ENCODE results near the gene CSF2. TPM values are rescaled to one million over a fixed set of nuclear protein-coding genes. Genes with fewer than 3 reads are reported as not detected.
A peak's percentile ranks its signal among the peaks of the same experiment; 100 is the strongest.

CSF2 gene
- total RNA-seq, 1 donor from 2014 or later, result not detected

DNA sequence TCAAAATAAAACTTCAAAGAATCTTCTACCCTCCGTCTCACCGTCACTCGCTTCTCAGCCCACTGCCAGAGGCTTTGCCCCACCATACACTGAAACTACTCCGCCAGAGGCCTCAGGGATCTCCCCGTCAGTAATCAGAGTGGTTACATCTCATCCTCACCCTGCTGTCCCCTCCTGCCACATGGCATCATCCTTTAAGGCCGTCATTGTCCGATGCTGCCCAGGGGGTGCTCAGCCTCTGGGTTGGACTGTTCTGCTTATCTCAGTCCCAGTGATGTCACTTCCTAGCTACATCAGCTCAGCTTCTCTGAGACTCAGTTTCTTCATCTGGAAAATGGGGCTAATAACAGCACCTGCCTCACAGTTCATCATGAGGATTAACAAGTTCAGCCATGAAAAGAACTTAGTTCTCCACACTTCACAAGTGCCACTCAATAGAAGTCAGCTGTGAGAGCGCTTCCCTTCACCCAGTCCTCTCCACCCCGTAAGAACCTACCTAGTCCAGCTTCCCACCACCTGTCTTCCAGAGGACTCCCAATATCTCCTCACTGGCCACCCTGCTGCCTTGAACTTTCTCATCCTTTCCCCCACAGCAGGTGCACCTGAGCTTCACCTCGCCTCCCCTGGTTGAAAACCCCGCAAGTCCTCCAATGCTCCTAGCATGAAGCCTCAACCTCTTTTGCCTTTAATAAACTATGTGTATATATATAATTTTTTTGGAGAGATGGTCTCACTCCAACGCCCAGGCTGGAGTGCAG lies 15.9 kb upstream of the CSF2 start:
- H3K27me3 Mint-ChIP-seq (ENCODE audit: unreplicated experiment), result peaks cover 15% of the 10 kb centered on the region
- TF ChIP-seq, protein P1, sequence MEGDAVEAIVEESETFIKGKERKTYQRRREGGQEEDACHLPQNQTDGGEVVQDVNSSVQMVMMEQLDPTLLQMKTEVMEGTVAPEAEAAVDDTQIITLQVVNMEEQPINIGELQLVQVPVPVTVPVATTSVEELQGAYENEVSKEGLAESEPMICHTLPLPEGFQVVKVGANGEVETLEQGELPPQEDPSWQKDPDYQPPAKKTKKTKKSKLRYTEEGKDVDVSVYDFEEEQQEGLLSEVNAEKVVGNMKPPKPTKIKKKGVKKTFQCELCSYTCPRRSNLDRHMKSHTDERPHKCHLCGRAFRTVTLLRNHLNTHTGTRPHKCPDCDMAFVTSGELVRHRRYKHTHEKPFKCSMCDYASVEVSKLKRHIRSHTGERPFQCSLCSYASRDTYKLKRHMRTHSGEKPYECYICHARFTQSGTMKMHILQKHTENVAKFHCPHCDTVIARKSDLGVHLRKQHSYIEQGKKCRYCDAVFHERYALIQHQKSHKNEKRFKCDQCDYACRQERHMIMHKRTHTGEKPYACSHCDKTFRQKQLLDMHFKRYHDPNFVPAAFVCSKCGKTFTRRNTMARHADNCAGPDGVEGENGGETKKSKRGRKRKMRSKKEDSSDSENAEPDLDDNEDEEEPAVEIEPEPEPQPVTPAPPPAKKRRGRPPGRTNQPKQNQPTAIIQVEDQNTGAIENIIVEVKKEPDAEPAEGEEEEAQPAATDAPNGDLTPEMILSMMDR (IDR thresholded peaks at IDR 0.05; ENCODE audit: unreplicated experiment), result no peak
- H3K4me3 Mint-ChIP-seq (ENCODE audit: unreplicated experiment), result no peak overlapping the region
- H3K4me1 Mint-ChIP-seq (ENCODE audit: unreplicated experiment), result no peaks in the 10 kb centered on the region
- DNase-seq (ENCODE audit: low spot score), result no peak
- H3K9me3 Mint-ChIP-seq (ENCODE audit: unreplicated experiment), result no peaks in the 10 kb centered on the region
- H3K36me3 Mint-ChIP-seq (ENCODE audit: low read depth, unreplicated experiment), result no peaks in the 10 kb centered on the region
- H3K27ac Mint-ChIP-seq (ENCODE audit: unreplicated experiment), result peak overlapping the region; percentile 36

DNA sequence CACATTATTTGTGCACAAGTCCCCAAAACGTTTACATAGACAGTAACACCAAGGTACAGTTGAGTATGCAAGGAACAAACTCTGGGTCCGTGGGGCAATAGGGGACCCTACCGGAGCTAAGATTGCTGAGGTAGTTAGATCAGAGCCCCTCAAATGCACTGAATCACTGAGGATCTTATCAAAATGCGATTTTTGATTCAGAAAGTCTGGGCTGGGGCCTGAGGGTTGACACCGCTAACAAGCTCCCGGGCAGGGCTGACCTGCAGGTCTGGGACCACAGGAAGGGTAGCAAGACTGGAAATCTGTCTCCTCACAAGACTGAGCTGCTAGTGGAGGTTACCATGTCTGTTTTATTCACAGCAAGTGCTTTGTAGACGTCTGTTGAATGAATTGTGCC lies 14.9 kb upstream of the CSF2 start:
- TF ChIP-seq, protein P1 (IDR thresholded peaks at IDR 0.05; ENCODE audit: unreplicated experiment), result no peak
- no peaks in the 10 kb centered on the region for H3K36me3 Mint-ChIP-seq (ENCODE audit: low read depth, unreplicated experiment)
- no peaks in the 10 kb centered on the region for H3K9me3 Mint-ChIP-seq (ENCODE audit: unreplicated experiment)
- no peaks in the 10 kb centered on the region for H3K4me1 Mint-ChIP-seq (ENCODE audit: unreplicated experiment)
- no peak for DNase-seq (ENCODE audit: low spot score)
- no peak overlapping the region for H3K27ac Mint-ChIP-seq (ENCODE audit: unreplicated experiment)
- peaks cover 11% of the 10 kb centered on the region for H3K27me3 Mint-ChIP-seq (ENCODE audit: unreplicated experiment)
- no peak overlapping the region for H3K4me3 Mint-ChIP-seq (ENCODE audit: unreplicated experiment)

DNA sequence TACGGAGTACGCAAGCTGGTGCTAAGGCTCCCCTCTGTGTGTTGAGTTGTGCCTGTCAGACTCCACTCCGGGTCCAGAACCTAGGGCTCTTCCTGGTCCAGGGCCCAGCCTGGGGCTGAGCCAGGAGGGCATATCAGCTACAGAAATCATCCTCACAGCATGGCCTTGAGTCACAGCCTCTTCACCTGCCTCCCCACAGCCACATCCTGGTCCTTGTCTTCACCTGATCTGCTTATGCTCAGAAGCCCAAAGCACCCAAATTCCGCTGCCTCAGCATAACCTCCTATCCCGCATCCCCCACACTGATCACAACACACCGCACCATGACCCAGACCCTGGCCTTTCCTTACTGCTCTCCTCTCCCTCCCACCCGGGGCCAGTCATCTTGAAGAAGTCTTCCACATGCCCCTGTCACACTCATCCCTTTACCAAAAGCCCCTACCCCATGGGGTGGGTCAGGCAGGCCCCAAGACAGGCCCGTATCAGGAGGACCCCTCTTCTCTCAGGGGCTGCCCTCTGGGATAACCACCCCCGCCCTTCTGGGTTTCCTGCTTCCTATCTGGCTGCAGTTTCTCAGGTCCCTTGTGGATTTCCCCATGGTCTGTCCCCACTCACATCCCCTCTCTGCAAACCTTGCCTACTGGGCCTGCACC lies 14.4 kb upstream of the CSF2 start:
- no peak overlapping the region for H3K27ac Mint-ChIP-seq (ENCODE audit: unreplicated experiment)
- H3K4me1 Mint-ChIP-seq (ENCODE audit: unreplicated experiment), result no peaks in the 10 kb centered on the region
- no peaks in the 10 kb centered on the region for H3K36me3 Mint-ChIP-seq (ENCODE audit: low read depth, unreplicated experiment)
- peaks cover 10% of the 10 kb centered on the region for H3K27me3 Mint-ChIP-seq (ENCODE audit: unreplicated experiment)
- TF ChIP-seq, protein P1 (IDR thresholded peaks at IDR 0.05; ENCODE audit: unreplicated experiment), result no peak
- H3K4me3 Mint-ChIP-seq (ENCODE audit: unreplicated experiment), result no peak overlapping the region
- no peaks in the 10 kb centered on the region for H3K9me3 Mint-ChIP-seq (ENCODE audit: unreplicated experiment)
- DNase-seq (ENCODE audit: low spot score), result no peak

DNA sequence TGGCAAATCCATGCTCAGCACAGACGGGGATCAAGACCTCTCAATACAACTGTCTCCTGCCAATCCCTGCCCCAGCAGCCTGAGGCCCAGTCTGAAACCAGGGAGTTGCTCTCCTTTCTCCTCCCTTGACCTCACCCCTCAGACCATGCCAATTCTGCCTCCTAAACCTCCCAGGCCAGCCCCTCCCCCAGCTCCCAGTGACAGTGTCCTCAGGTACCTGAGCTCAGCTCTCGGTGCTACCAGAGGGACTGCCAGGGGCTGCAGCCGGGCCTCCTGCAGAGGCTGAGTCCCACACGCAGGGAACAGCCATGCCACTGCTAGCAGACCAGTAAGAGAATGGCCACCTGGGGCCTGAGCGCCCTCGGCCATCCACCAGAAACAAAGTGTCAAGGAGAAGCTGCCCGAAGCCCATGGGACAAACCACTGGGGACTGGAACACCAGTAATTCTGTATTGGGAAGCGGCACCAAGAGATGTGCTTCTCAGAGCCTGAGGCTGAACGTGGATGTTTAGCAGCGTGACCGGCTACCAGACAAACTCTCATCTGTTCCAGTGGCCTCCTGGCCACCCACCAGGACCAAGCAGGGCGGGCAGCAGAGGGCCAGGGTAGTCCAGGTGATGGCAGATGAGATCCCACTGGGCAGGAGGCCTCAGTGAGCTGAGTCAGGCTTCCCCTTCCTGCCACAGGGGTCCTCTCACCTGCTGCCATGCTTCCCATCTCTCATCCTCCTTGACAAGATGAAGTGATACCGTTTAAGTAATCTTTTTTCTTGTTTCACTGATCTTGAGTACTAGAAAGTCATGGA lies 13.7 kb upstream of the CSF2 start:
- Mint-ChIP-seq H3K27me3 (ENCODE audit: unreplicated experiment) (peaks cover 8% of the 10 kb centered on the region), H3K9me3 (ENCODE audit: unreplicated experiment) (no peaks in the 10 kb centered on the region), H3K4me1 (ENCODE audit: unreplicated experiment) (no peaks in the 10 kb centered on the region), H3K4me3 (ENCODE audit: unreplicated experiment) (no peak overlapping the region), H3K27ac (ENCODE audit: unreplicated experiment) (no peak overlapping the region), H3K36me3 (ENCODE audit: low read depth, unreplicated experiment) (no peaks in the 10 kb centered on the region)
- DNase-seq (ENCODE audit: low spot score), result no peak
- TF ChIP-seq, protein P1 (IDR thresholded peaks at IDR 0.05; ENCODE audit: unreplicated experiment), result no peak

Measured in endothelial cell (in vitro differentiated cells).